ENCODE measurements around the gene TEX14. TPM values are rescaled to one million over a fixed set of nuclear protein-coding genes. Genes with fewer than 3 reads are reported as not detected.
A peak's percentile ranks its signal among the peaks of the same experiment; 100 is the strongest.

The TEX14 gene
- polyA plus RNA-seq, 2 of the 4 experiments (the other 2 are of a cell fraction), result 0.04 to 0.12 TPM

- ChIA-PET CTCF (no interaction called here), POLR2A (no interaction called here)
- WGBS (ENCODE audit: missing lambda C conversion rate), result 88% methylated on average over 12 of the region's 13 CpGs
- Histone ChIP-seq H3K4me1 (no peaks in the 10 kb centered on the region), H3K4me2 (no peak overlapping the region), H3K4me3 (no peak overlapping the region), H3K9me3 (no peaks in the 10 kb centered on the region), H3K27ac (no peak overlapping the region)
- no peak for FAIRE-seq
- DNase-seq (ENCODE audit: low read depth in 1 of 2, low spot score in 1 of 2), result no peak
- TF ChIP-seq ATOH8 (CRISPR knock-in tag; IDR thresholded peaks at IDR 0.05; ENCODE audit: low read depth), result no peak
- peak; percentile 29 to 71; a peak in 3 of 4 replicates for TF ChIP-seq CEBPB (IDR thresholded peaks at IDR 0.05)
- no peak for ATAC-seq
Observed at GRCh38 chr17:58507123-58507634, 184.7 kb downstream of the TEX14 start.

Small RNA genes within 50 kb of the gene (small RNA-seq; reads per million reads assigned to genes)
- gene AC011195.1 (0 reads per million in 6 experiments), gene RF00012 (0 reads per million in 6 experiments), gene RNU1-108P (0.12 to 31.0 (median 3.8) reads per million in 6 experiments), gene RNU1-52P (0 to 1.4 (median 0) reads per million in 6 experiments), gene RNU1-85P (0 to 537 (median 110) reads per million in 6 experiments)

Other genes with a start within 250 kb of the TEX14 start
- not detected in 2 replicates for gene HSF5, start 203.6 kb downstream of the TEX14 start, polyA plus RNA-seq (2011; rRNA removed)
- not detected in 3 replicates for gene HSF5, start 203.6 kb downstream of the TEX14 start, polyA plus RNA-seq (2017; fragmentation: RNase III; extraction: RNeasy Plus Mini Kit Qiagen cat#74134 plus additional on column Dnase treatment)
- gene MTMR4, start 177.4 kb downstream of the TEX14 start, polyA plus RNA-seq (2011; rRNA removed), result 20.0 and 27.3 TPM in 2 replicates
- 10.8 to 13.8 TPM (median 11.8 TPM) in 3 replicates for gene MTMR4, start 177.4 kb downstream of the TEX14 start, polyA plus RNA-seq (2017; fragmentation: RNase III; extraction: RNeasy Plus Mini Kit Qiagen cat#74134 plus additional on column Dnase treatment)
- gene RAD51C, start 557 bp upstream of the TEX14 start, polyA plus RNA-seq (2011; rRNA removed), result 96.7 and 121 TPM in 2 replicates
- 83.4 to 96.0 TPM (median 91.3 TPM) in 3 replicates for gene RAD51C, start 557 bp upstream of the TEX14 start, polyA plus RNA-seq (2017; fragmentation: RNase III; extraction: RNeasy Plus Mini Kit Qiagen cat#74134 plus additional on column Dnase treatment)
- gene PPM1E, start 63.8 kb upstream of the TEX14 start, polyA plus RNA-seq (2011; rRNA removed), result 0.25 and 0.26 TPM in 2 replicates
- 0.05 to 0.09 TPM (median 0.08 TPM) in 3 replicates for gene PPM1E, start 63.8 kb upstream of the TEX14 start, polyA plus RNA-seq (2017; fragmentation: RNase III; extraction: RNeasy Plus Mini Kit Qiagen cat#74134 plus additional on column Dnase treatment)